GM12874 (cell line): Measurements from ENCODE around the gene LRIT3.

Experiments
- TF ChIP-seq, protein P1 (sequence below): IDR thresholded peaks from 2 replicates; pipeline ENCODE4 v1.5.1; 2011; ENCODE audit warnings: low read depth, mild to moderate bottlenecking, control low read depth, low read length, moderate library complexity; ENCODE audit not compliant: insufficient read depth

Gene LRIT3

DNA sequence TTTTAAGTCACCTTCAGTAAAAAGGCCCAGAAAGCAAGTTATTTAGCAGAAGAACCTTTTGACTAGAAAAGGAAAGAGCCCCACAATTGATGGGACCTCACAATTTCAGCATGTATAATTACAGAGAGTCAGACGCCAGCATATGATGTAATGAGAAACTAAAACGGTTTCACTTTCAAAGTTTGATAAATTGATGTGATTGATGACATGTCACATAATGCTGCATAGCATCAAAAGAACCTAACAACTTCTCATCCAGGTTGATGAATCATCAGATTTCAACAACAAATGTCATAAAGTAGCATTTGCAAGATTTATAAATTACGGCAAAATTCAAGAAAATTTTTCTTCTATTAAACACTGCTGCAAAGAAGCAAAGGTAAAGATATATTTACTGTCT is 36.2 kb upstream of the LRIT3 start:
- TF ChIP-seq, protein P1, sequence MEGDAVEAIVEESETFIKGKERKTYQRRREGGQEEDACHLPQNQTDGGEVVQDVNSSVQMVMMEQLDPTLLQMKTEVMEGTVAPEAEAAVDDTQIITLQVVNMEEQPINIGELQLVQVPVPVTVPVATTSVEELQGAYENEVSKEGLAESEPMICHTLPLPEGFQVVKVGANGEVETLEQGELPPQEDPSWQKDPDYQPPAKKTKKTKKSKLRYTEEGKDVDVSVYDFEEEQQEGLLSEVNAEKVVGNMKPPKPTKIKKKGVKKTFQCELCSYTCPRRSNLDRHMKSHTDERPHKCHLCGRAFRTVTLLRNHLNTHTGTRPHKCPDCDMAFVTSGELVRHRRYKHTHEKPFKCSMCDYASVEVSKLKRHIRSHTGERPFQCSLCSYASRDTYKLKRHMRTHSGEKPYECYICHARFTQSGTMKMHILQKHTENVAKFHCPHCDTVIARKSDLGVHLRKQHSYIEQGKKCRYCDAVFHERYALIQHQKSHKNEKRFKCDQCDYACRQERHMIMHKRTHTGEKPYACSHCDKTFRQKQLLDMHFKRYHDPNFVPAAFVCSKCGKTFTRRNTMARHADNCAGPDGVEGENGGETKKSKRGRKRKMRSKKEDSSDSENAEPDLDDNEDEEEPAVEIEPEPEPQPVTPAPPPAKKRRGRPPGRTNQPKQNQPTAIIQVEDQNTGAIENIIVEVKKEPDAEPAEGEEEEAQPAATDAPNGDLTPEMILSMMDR, result no peak

DNA sequence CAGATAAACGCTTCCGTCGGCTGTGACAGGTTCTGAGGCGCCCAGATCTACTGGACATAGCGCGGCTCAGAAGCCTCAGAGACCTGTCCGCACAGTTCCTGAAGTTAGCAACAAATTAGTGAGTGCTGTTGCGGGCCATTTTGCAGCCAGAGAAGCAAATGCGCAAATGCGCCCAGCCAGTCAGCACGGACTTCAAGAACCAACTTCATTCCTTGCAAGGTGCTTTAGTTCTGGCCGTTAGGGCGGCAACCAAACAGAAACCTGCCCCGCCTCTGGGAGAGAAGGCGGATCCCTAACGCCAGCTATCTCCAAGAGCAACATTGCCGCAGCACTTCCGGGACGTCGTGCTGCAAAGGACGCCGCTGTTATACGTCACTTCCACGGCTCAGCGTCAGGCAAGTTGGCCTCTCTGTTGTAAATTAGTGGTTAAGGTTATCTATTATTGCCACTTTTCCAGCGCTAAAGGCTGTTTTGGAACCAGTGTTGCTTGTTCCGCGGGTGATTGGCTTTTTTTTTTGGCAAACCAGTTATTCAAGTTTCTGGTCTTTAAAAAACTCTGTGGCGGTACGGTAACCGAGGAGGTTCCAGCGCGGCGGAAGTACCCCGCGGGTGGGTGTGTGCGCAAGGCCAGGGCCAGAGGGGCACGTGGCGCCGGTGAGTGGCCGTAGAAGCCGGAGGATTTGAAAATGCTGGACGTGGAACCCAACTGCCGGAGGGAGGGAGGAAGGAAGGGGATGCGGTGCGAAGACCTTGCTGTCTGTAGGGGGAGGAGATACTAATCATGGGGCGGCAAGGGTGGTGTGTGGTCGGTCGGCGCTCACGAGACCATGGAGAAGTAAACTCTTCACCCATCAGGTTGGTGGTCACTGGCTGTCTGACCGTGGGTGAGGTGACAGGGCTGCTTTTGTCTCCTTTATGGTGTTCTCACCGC is 32.5 kb upstream of the LRIT3 start, which contains the start of gene GAR1:
GAR1 (plus strand) TSS at position 612 of the 931 bp plus-strand sequence. CDS start 403 bp downstream, outside the sequence.
- TF ChIP-seq, protein P1, result no peak

DNA sequence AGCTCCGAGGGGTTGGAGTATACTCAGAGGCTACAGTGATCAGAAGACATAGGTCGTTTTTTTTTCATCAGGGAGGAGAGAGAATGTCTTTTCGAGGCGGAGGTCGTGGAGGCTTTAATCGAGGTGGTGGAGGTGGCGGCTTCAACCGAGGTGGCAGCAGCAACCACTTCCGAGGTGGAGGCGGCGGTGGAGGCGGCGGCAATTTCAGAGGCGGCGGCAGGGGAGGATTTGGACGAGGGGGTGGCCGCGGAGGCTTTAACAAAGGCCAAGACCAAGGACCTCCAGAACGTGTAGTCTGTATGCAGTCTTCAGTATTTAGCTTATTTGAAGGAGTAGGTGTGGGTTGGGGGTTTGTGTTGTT is 31.8 kb upstream of the LRIT3 start:
- TF ChIP-seq, protein P1, result no peak

DNA sequence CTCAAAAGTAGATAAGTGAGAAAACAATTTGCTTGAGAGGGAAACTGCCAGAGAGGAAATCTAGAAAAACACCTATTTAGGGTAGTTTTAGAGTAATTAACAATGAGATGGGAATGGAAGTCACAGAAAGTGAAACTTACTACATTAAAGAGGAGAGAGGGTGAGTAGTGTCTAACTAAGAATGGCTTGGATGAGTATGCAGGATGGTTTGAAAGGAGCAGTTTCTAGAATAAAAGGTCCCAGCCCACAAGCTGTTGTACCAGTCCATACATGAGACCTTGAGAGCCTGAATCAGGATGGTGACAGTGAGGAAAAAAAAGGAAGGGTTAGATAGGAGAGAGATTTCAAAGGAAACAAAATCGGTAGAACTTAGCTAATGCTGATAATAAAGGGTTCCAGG is 31.0 kb upstream of the LRIT3 start:
- TF ChIP-seq, protein P1, result no peak

DNA sequence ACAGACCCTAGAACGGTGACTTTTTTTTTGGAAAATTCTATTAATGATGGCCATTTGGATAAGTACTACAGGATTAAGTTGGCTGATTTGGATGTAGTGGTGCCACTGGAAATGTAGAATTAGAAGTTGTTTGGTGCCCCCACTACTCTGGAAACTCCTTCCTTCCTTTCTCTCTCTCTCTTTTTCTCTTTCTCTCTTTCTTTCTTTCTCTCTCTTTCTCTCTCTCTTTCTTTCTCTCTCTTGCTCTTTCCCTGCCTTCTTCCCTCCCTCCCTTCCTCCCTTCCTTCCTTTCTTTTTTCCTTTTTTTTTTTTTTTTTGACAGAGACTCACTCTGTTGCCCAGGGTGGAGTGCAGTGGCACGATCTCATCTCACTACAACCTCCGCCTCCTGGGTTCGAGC is 29.6 kb upstream of the LRIT3 start:
- TF ChIP-seq, protein P1, result no peak

DNA sequence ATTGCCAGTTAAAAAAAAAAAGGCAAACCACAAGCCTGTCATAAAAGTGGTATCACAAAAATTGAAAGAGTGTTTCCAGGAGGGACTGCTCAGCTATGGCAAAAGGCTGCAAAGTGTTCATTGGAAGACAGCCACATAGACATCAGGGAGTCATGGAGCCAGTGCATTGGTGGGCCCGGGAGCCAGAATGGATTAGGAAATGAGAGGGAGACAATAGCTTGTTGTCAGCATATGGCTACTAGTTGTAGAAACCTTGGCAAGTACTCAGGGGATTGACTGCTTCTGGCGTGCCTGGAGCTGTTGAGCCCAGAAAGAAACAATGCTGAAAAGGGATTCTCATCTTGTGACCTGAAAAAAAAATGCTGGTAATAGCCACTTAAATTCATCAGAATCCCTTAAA is 27.3 kb upstream of the LRIT3 start:
- TF ChIP-seq, protein P1, result no peak

DNA sequence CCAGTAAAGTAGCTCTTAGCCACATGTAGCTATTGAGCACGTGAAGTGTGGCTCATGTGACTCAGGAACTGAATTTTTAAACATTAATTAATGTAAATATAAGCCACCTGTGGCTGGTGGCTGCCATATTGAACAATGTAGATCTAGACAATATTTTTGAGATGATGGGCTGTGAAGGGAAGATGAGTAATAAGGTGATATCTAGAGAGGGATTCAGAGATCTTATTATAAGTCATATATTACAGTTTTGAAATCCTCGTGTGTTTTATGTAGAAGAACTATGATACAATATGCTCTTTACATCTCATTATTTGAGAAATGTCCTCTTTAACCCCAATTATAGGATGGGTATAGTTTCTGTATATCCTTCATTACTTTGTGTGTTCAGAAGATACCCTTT is 26.7 kb upstream of the LRIT3 start:
- TF ChIP-seq, protein P1, result no peak
